Thyroid gland (tissue), 4 donors: Measurements from ENCODE around the gene LRMDA.

Experiments used
- CTCF ChIP-seq, 6 experiments: fragments of 200-600 bp in 3 of 6; fragments of 450-650 bp in 3 of 6; sonication (generic) in 3 of 6; IDR thresholded peaks; one replicate each; pipeline ENCODE4 v1.5.1; 2016 to 2019; ENCODE audit warnings: antibody characterized with exemption in 6 of 6, mild to moderate bottlenecking in 2 of 6, inconsistent platforms in 1 of 6, moderate library complexity in 1 of 6
- POLR2A ChIP-seq, 2 donors: fragments of 450-650 bp; IDR thresholded peaks; one replicate each; pipeline ENCODE4 v1.6.1; 2017; ENCODE audit warnings: antibody characterized with exemption in 2 of 2, mild to moderate bottlenecking in 2 of 2, moderate library complexity in 1 of 2

DNA sequence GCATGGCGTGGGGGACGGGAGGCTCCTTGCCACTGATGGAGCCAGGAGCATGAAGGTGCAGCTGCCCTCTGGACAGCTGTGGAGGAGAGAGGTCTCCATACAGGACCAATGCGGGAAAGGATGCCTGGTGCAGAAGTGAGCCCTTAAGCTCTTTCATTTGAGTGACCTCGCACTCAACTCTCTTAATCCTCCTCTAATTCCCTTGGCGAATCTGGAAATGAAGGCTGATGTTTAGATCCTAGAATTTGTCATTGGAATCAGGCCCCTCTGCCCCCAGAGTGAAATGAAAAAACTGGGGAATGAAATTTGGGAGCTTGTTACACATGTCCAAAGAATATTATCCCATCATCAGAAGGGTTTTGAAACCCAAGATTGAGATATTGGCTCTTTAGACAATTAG lies 639.5 kb downstream of the LRMDA start:
- no peak for TF ChIP-seq CTCF (IDR thresholded peaks at IDR 0.05)
- no peak for TF ChIP-seq POLR2A (IDR thresholded peaks at IDR 0.05)
